Tibial artery (tissue), 4 donors: ENCODE data around the gene RIMBP2.

Experiments used
- DNase-seq, 2 donors: peaks; one replicate each; pipeline ENCODE4 v3.0.0-alpha.2; 2019
- H3K27ac ChIP-seq, 2 donors: fragments of 200-600 bp; sonication (generic) in 1 of 2; 1 replicate in 1 of 2; 2 replicates in 1 of 2; pipeline ENCODE4 v1.5.1; 2018 to 2019; ENCODE audit warnings: mild to moderate bottlenecking in 1 of 2
- H3K27me3 ChIP-seq, 2 donors: fragments of 200-600 bp; sonication (generic) in 1 of 2; one replicate each; pipeline versions ENCODE4 v1.5.1 to v1.6.0; 2016 to 2019
- H3K36me3 ChIP-seq, 3 donors: fragments of 200-600 bp; sonication (generic) in 2 of 3; one replicate each; pipeline ENCODE4 v1.5.1; 2016 to 2019; ENCODE audit warnings: mild to moderate bottlenecking in 2 of 3
- H3K4me1 ChIP-seq, 4 donors: fragments of 200-600 bp; sonication (generic) in 2 of 4; 1 replicate in 3 of 4; 2 replicates in 1 of 4; pipeline ENCODE4 v1.5.1; 2016 to 2019
- H3K4me3 ChIP-seq, 2 donors: fragments of 200-600 bp; sonication (generic) in 1 of 2; 1 replicate in 1 of 2; 2 replicates in 1 of 2; pipeline ENCODE4 v1.5.1; 2018 to 2019; ENCODE audit warnings: mild to moderate bottlenecking in 2 of 2
- H3K9me3 ChIP-seq, 3 donors: fragments of 200-600 bp; sonication (generic) in 1 of 3; one replicate each; pipeline ENCODE4 v1.5.1; 2016 to 2019
- intact Hi-C: fragments of 100-400 bp; cut with DNase I; formaldehyde crosslinking; loops from one replicate; pipeline ENCODE4 v1.15.0; 2023; ENCODE audit warnings: low total_unique reads
- TF ChIP-seq, protein P1 (sequence below), 2 experiments: fragments of 200-600 bp in 1 of 2; fragments of 450-650 bp in 1 of 2; IDR thresholded peaks; one replicate each; pipeline ENCODE4 v1.5.1; 2017 to 2019; ENCODE audit warnings: antibody characterized with exemption in 2 of 2, mild to moderate bottlenecking in 1 of 2, moderate library complexity in 1 of 2

The RIMBP2 gene

DNA sequence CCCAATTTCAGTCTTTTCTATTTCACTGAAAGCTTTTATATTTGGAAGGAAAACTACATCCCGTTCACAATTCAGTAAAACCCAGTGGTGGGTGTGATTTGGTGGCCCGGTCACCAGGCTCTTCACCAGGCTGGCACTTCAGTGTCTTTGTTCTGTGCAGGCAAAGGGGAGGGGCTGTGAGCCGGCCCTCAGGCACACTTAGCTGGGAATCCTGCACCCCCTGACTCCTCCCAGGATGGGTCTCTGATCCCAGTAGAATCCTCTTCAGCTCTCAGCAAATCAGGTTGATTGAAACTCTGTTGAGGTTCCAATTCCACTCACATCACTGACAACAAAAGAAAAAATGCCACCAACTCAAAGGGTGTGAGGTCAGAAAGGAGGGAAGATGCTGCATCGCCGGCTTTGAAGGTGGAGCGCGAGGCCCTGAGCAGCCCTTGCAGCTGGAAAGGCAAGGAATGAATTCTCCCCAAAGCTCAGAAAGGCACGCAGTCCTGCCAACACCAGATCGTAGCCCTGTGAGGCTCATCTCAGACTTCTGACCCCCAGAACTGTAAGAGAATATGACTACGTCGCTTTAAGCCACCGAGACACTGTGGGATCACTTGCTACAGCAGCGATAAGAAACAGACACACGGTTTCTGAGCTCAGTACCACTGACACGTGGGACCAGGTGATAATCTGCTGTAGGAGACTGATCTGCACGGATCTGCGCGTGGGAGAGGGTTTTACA, 211.8 kb downstream of the RIMBP2 start:
- H3K9me3 ChIP-seq = no peaks in the 10 kb centered on the region
- H3K4me3 ChIP-seq = no peak overlapping the region
- no peak for DNase-seq
- TF ChIP-seq, protein P1, sequence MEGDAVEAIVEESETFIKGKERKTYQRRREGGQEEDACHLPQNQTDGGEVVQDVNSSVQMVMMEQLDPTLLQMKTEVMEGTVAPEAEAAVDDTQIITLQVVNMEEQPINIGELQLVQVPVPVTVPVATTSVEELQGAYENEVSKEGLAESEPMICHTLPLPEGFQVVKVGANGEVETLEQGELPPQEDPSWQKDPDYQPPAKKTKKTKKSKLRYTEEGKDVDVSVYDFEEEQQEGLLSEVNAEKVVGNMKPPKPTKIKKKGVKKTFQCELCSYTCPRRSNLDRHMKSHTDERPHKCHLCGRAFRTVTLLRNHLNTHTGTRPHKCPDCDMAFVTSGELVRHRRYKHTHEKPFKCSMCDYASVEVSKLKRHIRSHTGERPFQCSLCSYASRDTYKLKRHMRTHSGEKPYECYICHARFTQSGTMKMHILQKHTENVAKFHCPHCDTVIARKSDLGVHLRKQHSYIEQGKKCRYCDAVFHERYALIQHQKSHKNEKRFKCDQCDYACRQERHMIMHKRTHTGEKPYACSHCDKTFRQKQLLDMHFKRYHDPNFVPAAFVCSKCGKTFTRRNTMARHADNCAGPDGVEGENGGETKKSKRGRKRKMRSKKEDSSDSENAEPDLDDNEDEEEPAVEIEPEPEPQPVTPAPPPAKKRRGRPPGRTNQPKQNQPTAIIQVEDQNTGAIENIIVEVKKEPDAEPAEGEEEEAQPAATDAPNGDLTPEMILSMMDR (IDR thresholded peaks at IDR 0.05) = no peak
- H3K27me3 ChIP-seq = peaks cover 0 to 9% of the 10 kb centered on the region in 2 donors
- H3K36me3 ChIP-seq = no peaks in the 10 kb centered on the region
- intact Hi-C loops = no loop called here
- H3K27ac ChIP-seq = no peak overlapping the region
- H3K4me1 ChIP-seq = no peaks in the 10 kb centered on the region

DNA sequence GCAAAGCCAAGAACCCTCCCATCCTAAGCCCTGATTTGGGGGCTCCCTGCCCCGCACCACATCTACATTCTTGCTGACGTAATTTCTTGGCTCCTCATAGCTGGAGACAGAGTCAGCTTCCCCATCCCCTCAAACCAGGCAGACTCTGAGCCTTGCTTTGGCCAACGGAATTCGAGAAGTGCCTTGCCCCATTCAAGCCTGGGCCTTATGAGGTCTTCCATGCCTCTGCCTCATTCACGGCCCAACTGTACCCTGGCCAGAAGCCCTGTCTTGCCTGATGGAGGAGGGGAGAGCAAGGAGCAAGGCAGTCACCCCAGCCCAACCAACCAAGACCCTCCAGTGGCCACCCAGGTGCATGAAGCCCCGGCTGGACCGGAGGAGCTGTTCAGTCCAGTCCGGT, 214.3 kb downstream of the RIMBP2 start:
- intact Hi-C loops = no loop called here
- H3K27me3 ChIP-seq = no peaks in the 10 kb centered on the region

DNA sequence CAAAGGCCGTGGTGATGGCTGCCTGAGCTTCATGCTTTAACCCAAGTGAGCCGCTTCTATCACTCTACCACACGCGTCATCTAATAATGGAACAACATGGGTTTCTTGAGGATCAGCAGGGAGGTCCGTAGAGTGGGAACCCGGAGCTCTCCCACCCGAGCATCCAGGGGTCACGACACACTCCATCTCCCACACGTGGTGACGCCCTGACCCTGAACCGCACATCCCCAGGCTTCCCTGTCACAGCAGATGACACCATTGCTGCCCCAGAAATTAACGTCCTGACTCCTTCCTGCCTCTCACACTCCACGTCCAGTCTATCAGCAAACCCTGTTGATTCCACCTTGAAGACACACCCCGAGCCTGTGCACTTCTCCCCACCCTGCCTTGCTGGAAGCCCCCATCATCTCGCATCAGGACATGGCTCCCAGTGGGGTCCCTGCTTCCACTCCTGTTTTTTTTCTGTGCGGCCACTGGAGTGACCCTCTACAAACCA, 215.2 kb downstream of the RIMBP2 start:
- TF ChIP-seq, protein P1 (IDR thresholded peaks at IDR 0.05) = no peak
- no peaks in the 10 kb centered on the region for H3K4me1 ChIP-seq
- no peak overlapping the region for H3K27ac ChIP-seq
- no peak for DNase-seq
- H3K27me3 ChIP-seq = no peaks in the 10 kb centered on the region
- no peak overlapping the region for H3K4me3 ChIP-seq
- intact Hi-C loops = no loop called here
- H3K9me3 ChIP-seq = no peaks in the 10 kb centered on the region
- H3K36me3 ChIP-seq = no peaks in the 10 kb centered on the region

More for the DNA sequence above, 214.3 kb downstream of the RIMBP2 start:
- no peaks in the 10 kb centered on the region for H3K4me1 ChIP-seq
- TF ChIP-seq, protein P1 (IDR thresholded peaks at IDR 0.05) = no peak
- no peak overlapping the region for H3K27ac ChIP-seq
- DNase-seq = no peak
- no peaks in the 10 kb centered on the region for H3K9me3 ChIP-seq
- no peaks in the 10 kb centered on the region for H3K36me3 ChIP-seq
- H3K4me3 ChIP-seq = no peak overlapping the region

DNA sequence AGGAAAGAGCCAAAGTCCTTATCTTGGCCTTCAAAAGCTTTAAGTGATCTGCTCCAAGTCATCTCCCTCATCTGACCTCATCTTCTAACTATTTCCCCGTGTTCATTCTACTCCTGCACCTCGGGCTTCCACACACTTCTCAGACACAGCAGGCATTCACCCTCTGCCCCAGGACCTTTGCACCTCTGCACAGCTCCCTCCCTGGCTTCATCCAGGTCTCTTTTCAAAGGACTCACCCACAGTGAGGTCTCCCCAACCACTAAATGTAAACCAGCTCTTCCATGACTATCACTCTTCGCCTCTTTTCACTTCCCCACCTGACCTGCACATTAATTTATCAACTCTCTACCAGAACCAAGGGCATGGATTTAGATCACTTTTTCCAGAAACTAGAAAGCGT, 216.6 kb downstream of the RIMBP2 start:
- intact Hi-C loops = no loop called here
- H3K27me3 ChIP-seq = no peaks in the 10 kb centered on the region
- no peaks in the 10 kb centered on the region for H3K36me3 ChIP-seq
- no peak for DNase-seq
- H3K4me3 ChIP-seq = no peak overlapping the region
- TF ChIP-seq, protein P1 (IDR thresholded peaks at IDR 0.05) = no peak
- no peaks in the 10 kb centered on the region for H3K9me3 ChIP-seq
- no peaks in the 10 kb centered on the region for H3K4me1 ChIP-seq
- H3K27ac ChIP-seq = no peak overlapping the region

DNA sequence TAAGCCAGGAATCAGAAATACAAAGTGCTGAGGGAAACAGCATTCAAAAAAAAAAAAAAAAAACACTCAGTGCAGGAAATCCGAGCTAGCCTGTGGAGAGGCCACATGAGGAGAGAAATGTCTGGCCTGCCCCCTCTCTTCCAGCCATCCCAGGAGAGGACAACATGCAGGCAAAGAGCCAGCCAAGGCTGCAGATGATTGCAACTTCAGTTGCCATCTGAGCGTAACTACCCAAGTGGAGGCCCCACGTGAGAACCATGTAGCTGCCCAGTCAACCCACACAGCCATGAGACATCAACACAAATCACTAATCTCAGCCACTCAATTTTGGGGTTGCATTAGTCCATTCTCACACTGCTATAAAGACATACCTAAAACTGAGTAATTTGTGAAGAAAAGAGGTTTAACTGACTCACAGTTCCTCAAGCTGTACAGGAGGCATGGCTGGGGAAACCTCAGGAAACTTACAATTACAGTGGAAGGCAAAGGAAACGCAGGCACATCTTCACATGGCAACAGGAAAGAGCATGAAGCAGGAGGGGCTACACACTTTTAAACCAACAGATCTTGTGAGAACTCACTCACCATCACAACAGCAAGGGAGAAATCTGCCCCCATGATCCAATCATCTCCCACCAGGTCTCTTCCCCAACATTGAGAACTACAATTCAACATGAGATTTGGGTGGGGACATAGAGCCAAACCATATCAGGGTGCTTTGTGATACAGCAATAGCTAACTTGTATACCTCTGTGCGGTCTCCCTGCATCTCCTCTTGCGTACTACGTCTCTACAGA, 217.3 kb downstream of the RIMBP2 start:
- intact Hi-C loops = no loop called here

More for the DNA sequence above, 217.3 kb downstream of the RIMBP2 start:
- Histone ChIP-seq H3K4me1 (no peaks in the 10 kb centered on the region), H3K36me3 (no peaks in the 10 kb centered on the region), H3K27ac (no peak overlapping the region), H3K4me3 (no peak overlapping the region), H3K27me3 (peaks cover 0 to 1% of the 10 kb centered on the region in 2 donors), H3K9me3 (no peaks in the 10 kb centered on the region)
- DNase-seq = no peak
- TF ChIP-seq, protein P1 (IDR thresholded peaks at IDR 0.05) = no peak
